ENCODE results near the gene EXOC4. TPM values are rescaled to one million over a fixed set of nuclear protein-coding genes. Genes with fewer than 3 reads are reported as not detected.

The EXOC4 gene
- total RNA-seq, 1 donor from 2014 or later, result 103 TPM

- TF ChIP-seq CTCF (IDR thresholded peaks at IDR 0.05), result no peak
- Mint-ChIP-seq H3K27me3 (no peaks in the 10 kb centered on the region), H3K9me3 (peaks cover under 1% of the 10 kb centered on the region), H3K27ac (no peak overlapping the region), H3K4me1 (peaks cover 23% of the 10 kb centered on the region), H3K4me3 (no peak overlapping the region), H3K36me3 (ENCODE audit: low read depth) (peaks cover 53% of the 10 kb centered on the region)
- no peak for ATAC-seq (ENCODE audit: low read depth)
- ChIA-PET CTCF (no interaction called here), POLR2A (no interaction called here)
- intact Hi-C loops (cut with micrococcal nuclease), result no loop called here
- DNase-seq, result no peak
These were observed 31.2 kb downstream of the EXOC4 start for GRCh38 chr7:133284092-133284491.

GRCh38 chr7:133288970-133289369, 36.1 kb downstream of the EXOC4 start:
- no peak for DNase-seq
- ChIA-PET CTCF (no interaction called here), POLR2A (no interaction called here)
- H3K27ac Mint-ChIP-seq, result no peak overlapping the region
- no peaks in the 10 kb centered on the region for H3K27me3 Mint-ChIP-seq
- no peaks in the 10 kb centered on the region for H3K9me3 Mint-ChIP-seq
- ATAC-seq (ENCODE audit: low read depth), result no peak
- H3K4me3 Mint-ChIP-seq, result no peak overlapping the region
- intact Hi-C loops (cut with micrococcal nuclease), result no loop called here
- TF ChIP-seq CTCF (IDR thresholded peaks at IDR 0.05), result no peak
- H3K4me1 Mint-ChIP-seq, result peaks cover 23% of the 10 kb centered on the region
- peaks cover 66% of the 10 kb centered on the region for H3K36me3 Mint-ChIP-seq (ENCODE audit: low read depth)

GRCh38 chr7:133290041-133290440, 37.2 kb downstream of the EXOC4 start:
- no peak overlapping the region for H3K27ac Mint-ChIP-seq
- ATAC-seq (ENCODE audit: low read depth) (no peak), DNase-seq (no peak)
- intact Hi-C loops (cut with micrococcal nuclease), result no loop called here
- no peak overlapping the region for H3K4me3 Mint-ChIP-seq
- H3K4me1 Mint-ChIP-seq, result peaks cover 18% of the 10 kb centered on the region
- CTCF ChIA-PET, result no interaction called here
- POLR2A ChIA-PET, result no interaction called here
- TF ChIP-seq CTCF (IDR thresholded peaks at IDR 0.05), result no peak
- peaks cover 62% of the 10 kb centered on the region for H3K36me3 Mint-ChIP-seq (ENCODE audit: low read depth)
- H3K27me3 Mint-ChIP-seq, result no peaks in the 10 kb centered on the region
- no peaks in the 10 kb centered on the region for H3K9me3 Mint-ChIP-seq

GRCh38 chr7:133290676-133291333, 37.9 kb downstream of the EXOC4 start:
- POLR2A ChIA-PET, result no interaction called here
- Mint-ChIP-seq H3K36me3 (ENCODE audit: low read depth) (peaks cover 64% of the 10 kb centered on the region), H3K27ac (no peak overlapping the region)

GRCh38 chr7:133292631-133293030, 39.8 kb downstream of the EXOC4 start:
- no peak overlapping the region for H3K27ac Mint-ChIP-seq
- H3K4me3 Mint-ChIP-seq, result no peak overlapping the region
- ChIA-PET POLR2A (no interaction called here), CTCF (no interaction called here)
- H3K4me1 Mint-ChIP-seq, result no peaks in the 10 kb centered on the region
- H3K9me3 Mint-ChIP-seq, result no peaks in the 10 kb centered on the region
- no peak for ATAC-seq (ENCODE audit: low read depth)
- intact Hi-C loops (cut with micrococcal nuclease), result no loop called here
- TF ChIP-seq CTCF (IDR thresholded peaks at IDR 0.05), result no peak
- peaks cover 64% of the 10 kb centered on the region for H3K36me3 Mint-ChIP-seq (ENCODE audit: low read depth)
- H3K27me3 Mint-ChIP-seq, result no peaks in the 10 kb centered on the region
- no peak for DNase-seq

More at GRCh38 chr7:133290676-133291333, 37.9 kb downstream of the EXOC4 start:
- no peak for ATAC-seq (ENCODE audit: low read depth)
- DNase-seq, result no peak
- Mint-ChIP-seq H3K4me3 (no peak overlapping the region), H3K27me3 (no peaks in the 10 kb centered on the region), H3K4me1 (peaks cover 11% of the 10 kb centered on the region), H3K9me3 (no peaks in the 10 kb centered on the region)
- CTCF ChIA-PET, result no interaction called here
- intact Hi-C loops (cut with micrococcal nuclease), result no loop called here
- TF ChIP-seq CTCF (IDR thresholded peaks at IDR 0.05), result no peak

All from activated B cell treated with CpG ODN at 0.5 μM for 24 hours (primary cell).